Thymus (tissue), 11 donors: ENCODE measurements around the gene LNPEP. TPM values are rescaled to one million over a fixed set of nuclear protein-coding genes. Genes with fewer than 3 reads are reported as not detected.

Experiments
- DNase-seq, 9 donors: peaks; one replicate each; pipeline ENCODE4 v3.0.0-alpha.2; 2013; ENCODE audit warnings: low spot score in 9 of 9, low read depth in 6 of 9, missing footprints in 1 of 9
- H3K27ac ChIP-seq, 2 donors: one replicate each; pipeline ENCODE4 v1.5.1; 2013; ENCODE audit warnings: control low read depth in 1 of 2, low read depth in 1 of 2, low read length in 1 of 2, mild to moderate bottlenecking in 1 of 2, moderate library complexity in 1 of 2
- H3K27me3 ChIP-seq, 2 donors: one replicate each; pipeline ENCODE4 v1.5.1; 2013; ENCODE audit warnings: low read length in 1 of 2; ENCODE audit not compliant: control insufficient read depth in 2 of 2, insufficient read depth in 1 of 2
- H3K36me3 ChIP-seq, 2 donors: one replicate each; pipeline ENCODE4 v1.5.1; 2013; ENCODE audit warnings: low read length in 1 of 2, mild to moderate bottlenecking in 1 of 2, moderate library complexity in 1 of 2; ENCODE audit not compliant: control insufficient read depth in 2 of 2, insufficient read depth in 2 of 2
- H3K4me1 ChIP-seq, 2 donors: one replicate each; pipeline ENCODE4 v1.5.1; 2013; ENCODE audit warnings: low read length in 2 of 2; ENCODE audit not compliant: control insufficient read depth in 2 of 2, insufficient read depth in 2 of 2
- H3K4me3 ChIP-seq, 2 donors: one replicate each; pipeline ENCODE4 v1.5.1; 2013; ENCODE audit warnings: low read length in 2 of 2, control low read depth in 1 of 2, mild to moderate bottlenecking in 1 of 2
- H3K9me3 ChIP-seq, 2 donors: one replicate each; pipeline ENCODE4 v1.5.1; 2013; ENCODE audit warnings: low read length in 1 of 2, mild to moderate bottlenecking in 1 of 2; ENCODE audit not compliant: control insufficient read depth in 2 of 2, insufficient read depth in 1 of 2
- WGBS: extraction: QIAGEN DNeasy Blood & Tissue Kit; methylation state at CpG from one replicate; pipeline ENCODE4 v1.1.7; 2013; 5-methylcytosine and 5-hydroxymethylcytosine counted together
- polyA plus RNA-seq: library from polyadenylated mRNA; stranded (reverse); fragments of 200-250 nt; gene quantifications from one replicate; pipeline ENCODE4 v1.2.3, GENCODE V29; 2013
- total RNA-seq: library from RNA; stranded (reverse); fragments of 120-200 nt; gene quantifications from one replicate; pipeline ENCODE4 v1.2.4, GENCODE V29; 2013
- donor health status: healthy.

The LNPEP gene
- total and polyA plus RNA-seq, 2 donors = 15.8 to 37.1 TPM

- no peak overlapping the region for H3K4me3 ChIP-seq
- H3K36me3 ChIP-seq = no peaks in the 10 kb centered on the region
- H3K27ac ChIP-seq = no peak overlapping the region
- peaks cover 11 to 25% of the 10 kb centered on the region in 2 donors for H3K4me1 ChIP-seq
- no peak for DNase-seq
- WGBS = 92% methylated on average over 5 of the region's 5 CpGs
- H3K27me3 ChIP-seq = no peaks in the 10 kb centered on the region
- no peaks in the 10 kb centered on the region for H3K9me3 ChIP-seq
These were observed 3.9 kb upstream of the LNPEP start for GRCh38 chr5:96932026-96932425.

- DNase-seq = peak in 4 of 9 donors; percentile 25 to 78 (median 59)
- H3K4me1 ChIP-seq = peaks cover 11 to 25% of the 10 kb centered on the region in 2 donors
- peaks cover 0 to 2% of the 10 kb centered on the region in 2 donors for H3K36me3 ChIP-seq
- peak overlapping the region; percentile 84 to 92 for H3K4me3 ChIP-seq
- no peaks in the 10 kb centered on the region for H3K9me3 ChIP-seq
- WGBS = 8% methylated on average over 13 of the region's 13 CpGs
- no peaks in the 10 kb centered on the region for H3K27me3 ChIP-seq
- peak overlapping the region; percentile 94 to 98 for H3K27ac ChIP-seq
These were observed 1.8 kb upstream of the LNPEP start for GRCh38 chr5:96933764-96934707.

- Histone ChIP-seq H3K4me3 (peak overlapping the region; percentile 84 to 92), H3K4me1 (peaks cover 11 to 28% of the 10 kb centered on the region in 2 donors), H3K36me3 (peaks cover 0 to 2% of the 10 kb centered on the region in 2 donors), H3K27me3 (no peaks in the 10 kb centered on the region), H3K27ac (peak overlapping the region; percentile 94 to 98), H3K9me3 (no peaks in the 10 kb centered on the region)
- WGBS = under 1% methylated on average over 80 of the region's 80 CpGs
- DNase-seq = peak; percentile 83 to 98 (median 94)
These were observed 947 bp upstream of the LNPEP start for GRCh38 chr5:96934708-96935558.

- Histone ChIP-seq H3K4me1 (peaks cover 3 to 13% of the 10 kb centered on the region in 2 donors), H3K4me3 (peak overlapping the region; percentile 84 to 92), H3K9me3 (no peaks in the 10 kb centered on the region), H3K27ac (peak overlapping the region; percentile 94 to 98), H3K36me3 (peaks cover 4 to 6% of the 10 kb centered on the region in 2 donors), H3K27me3 (no peaks in the 10 kb centered on the region)
- peak in 8 of 9 donors; percentile 50 to 81 (median 62) for DNase-seq
- WGBS = under 1% methylated on average over 27 of the region's 27 CpGs
These were observed 796 bp downstream of the LNPEP start for GRCh38 chr5:96936431-96937320.

GRCh38 chr5:96940586-96940985 is 4.7 kb downstream of the LNPEP start:
- H3K9me3 ChIP-seq = no peaks in the 10 kb centered on the region
- no peaks in the 10 kb centered on the region for H3K27me3 ChIP-seq
- no peak overlapping the region for H3K4me3 ChIP-seq
- peaks cover 2% of the 10 kb centered on the region in 2 donors for H3K4me1 ChIP-seq
- DNase-seq = no peak
- H3K27ac ChIP-seq = no peak overlapping the region
- H3K36me3 ChIP-seq = peaks cover 8 to 14% of the 10 kb centered on the region in 2 donors
- 96% methylated on average over 3 of the region's 3 CpGs for WGBS

- no peak for DNase-seq
- Histone ChIP-seq H3K9me3 (no peaks in the 10 kb centered on the region), H3K27me3 (no peaks in the 10 kb centered on the region), H3K4me3 (no peak overlapping the region), H3K36me3 (peaks cover 8 to 14% of the 10 kb centered on the region in 2 donors), H3K27ac (no peak overlapping the region), H3K4me1 (peaks cover 2% of the 10 kb centered on the region in 2 donors)
- 64% methylated on average over 4 of the region's 4 CpGs for WGBS
These were observed 5.3 kb downstream of the LNPEP start for GRCh38 chr5:96941140-96941539.

- H3K27ac ChIP-seq = no peak overlapping the region
- H3K4me3 ChIP-seq = no peak overlapping the region
- 96% methylated on average over 9 of the region's 9 CpGs for WGBS
- H3K36me3 ChIP-seq = peaks cover 8 to 14% of the 10 kb centered on the region in 2 donors
- no peaks in the 10 kb centered on the region for H3K27me3 ChIP-seq
- H3K9me3 ChIP-seq = no peaks in the 10 kb centered on the region
- DNase-seq = no peak
- peaks cover 2% of the 10 kb centered on the region in 2 donors for H3K4me1 ChIP-seq
These were observed 6.2 kb downstream of the LNPEP start for GRCh38 chr5:96942078-96942477.

GRCh38 chr5:96942911-96943310 is 7.0 kb downstream of the LNPEP start:
- 96% methylated on average over 1 of the region's 1 CpG for WGBS

More at GRCh38 chr5:96942911-96943310, 7.0 kb downstream of the LNPEP start:
- H3K4me1 ChIP-seq = peaks cover 2% of the 10 kb centered on the region in 2 donors
- H3K9me3 ChIP-seq = no peaks in the 10 kb centered on the region
- H3K4me3 ChIP-seq = no peak overlapping the region
- DNase-seq = no peak
- no peak overlapping the region for H3K27ac ChIP-seq
- H3K27me3 ChIP-seq = no peaks in the 10 kb centered on the region
- peaks cover 8 to 12% of the 10 kb centered on the region in 2 donors for H3K36me3 ChIP-seq
